D721Med (cell line): Measurements from ENCODE around the gene CTNNA3.

Experiments
- DNase-seq: peaks from one replicate; pipeline ENCODE4 v3.0.0; 2011; ENCODE audit warnings: low spot score; ENCODE audit not compliant: insufficient read length
- FAIRE-seq: peaks from 2 replicates; lab custom pipeline; 2011; peaks lifted over from hg19 to GRCh38; lab: Jason Lieb, UNC
- TF ChIP-seq, protein P1 (sequence below): IDR thresholded peaks from 2 replicates; pipeline ENCODE4 v1.5.1; 2012; ENCODE audit warnings: mild to moderate bottlenecking, control low read depth; ENCODE audit not compliant: insufficient read depth; ENCODE audit errors: missing control alignments

The CTNNA3 gene

GRCh38 chr10:66222462-66223046 lies 1473.4 kb downstream of the CTNNA3 start:
- FAIRE-seq, result no peak
- no peak for DNase-seq
- TF ChIP-seq, protein P1, sequence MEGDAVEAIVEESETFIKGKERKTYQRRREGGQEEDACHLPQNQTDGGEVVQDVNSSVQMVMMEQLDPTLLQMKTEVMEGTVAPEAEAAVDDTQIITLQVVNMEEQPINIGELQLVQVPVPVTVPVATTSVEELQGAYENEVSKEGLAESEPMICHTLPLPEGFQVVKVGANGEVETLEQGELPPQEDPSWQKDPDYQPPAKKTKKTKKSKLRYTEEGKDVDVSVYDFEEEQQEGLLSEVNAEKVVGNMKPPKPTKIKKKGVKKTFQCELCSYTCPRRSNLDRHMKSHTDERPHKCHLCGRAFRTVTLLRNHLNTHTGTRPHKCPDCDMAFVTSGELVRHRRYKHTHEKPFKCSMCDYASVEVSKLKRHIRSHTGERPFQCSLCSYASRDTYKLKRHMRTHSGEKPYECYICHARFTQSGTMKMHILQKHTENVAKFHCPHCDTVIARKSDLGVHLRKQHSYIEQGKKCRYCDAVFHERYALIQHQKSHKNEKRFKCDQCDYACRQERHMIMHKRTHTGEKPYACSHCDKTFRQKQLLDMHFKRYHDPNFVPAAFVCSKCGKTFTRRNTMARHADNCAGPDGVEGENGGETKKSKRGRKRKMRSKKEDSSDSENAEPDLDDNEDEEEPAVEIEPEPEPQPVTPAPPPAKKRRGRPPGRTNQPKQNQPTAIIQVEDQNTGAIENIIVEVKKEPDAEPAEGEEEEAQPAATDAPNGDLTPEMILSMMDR, result no peak

DNA sequence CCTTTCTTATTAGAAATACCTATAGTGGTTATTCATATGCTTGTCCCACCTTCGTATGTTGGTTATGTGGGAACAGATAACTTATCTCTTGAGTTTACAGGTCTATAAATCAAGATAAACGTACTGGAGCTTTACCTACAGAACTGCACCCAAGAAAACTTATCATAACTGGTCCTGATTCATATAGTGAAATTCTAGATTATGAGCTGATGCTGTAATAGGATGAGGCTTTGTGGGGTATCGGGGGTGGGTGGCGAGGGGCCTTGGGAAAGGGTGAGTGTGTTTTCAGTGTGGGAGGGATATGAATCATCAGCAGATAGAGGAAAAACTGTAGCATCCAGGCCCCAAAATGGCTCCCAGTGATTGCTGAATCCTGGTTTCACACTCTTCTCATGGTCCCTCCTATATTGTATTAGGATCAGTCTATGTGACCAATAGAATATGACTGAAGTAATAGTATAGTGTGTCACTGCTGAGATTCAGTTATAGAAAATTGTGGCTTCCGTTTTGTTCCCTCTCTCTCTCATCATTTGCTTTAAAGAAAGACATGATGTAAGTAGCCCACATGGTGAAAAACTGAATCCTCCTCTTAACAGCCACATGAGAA lies 1476.9 kb downstream of the CTNNA3 start:
- TF ChIP-seq, protein P1, result no peak
- DNase-seq, result no peak
- FAIRE-seq, result no peak

GRCh38 chr10:66218289-66218688 lies 1477.7 kb downstream of the CTNNA3 start:
- FAIRE-seq, result no peak
- TF ChIP-seq, protein P1, result no peak
- no peak for DNase-seq

DNA sequence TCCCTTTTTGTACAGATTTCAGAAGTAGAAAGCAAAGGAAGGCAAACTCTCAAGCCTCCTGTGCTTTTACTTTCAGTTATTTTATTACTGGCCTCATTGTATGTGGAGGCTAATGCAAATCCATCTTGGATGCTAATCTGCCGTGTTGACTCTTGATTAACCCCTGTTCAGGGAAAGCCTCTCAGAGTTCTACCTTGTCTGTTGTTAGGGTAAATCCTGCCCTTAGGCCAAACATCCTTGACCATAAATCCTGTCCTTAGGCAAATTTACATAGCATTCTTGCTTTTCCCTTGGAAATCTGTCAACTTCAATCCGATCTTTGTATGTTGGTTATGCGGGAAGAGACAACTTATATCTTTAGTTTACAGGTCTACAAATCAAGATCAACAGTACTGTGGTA lies 1480.1 kb downstream of the CTNNA3 start:
- TF ChIP-seq, protein P1, result no peak
- DNase-seq, result no peak
- FAIRE-seq, result no peak

DNA sequence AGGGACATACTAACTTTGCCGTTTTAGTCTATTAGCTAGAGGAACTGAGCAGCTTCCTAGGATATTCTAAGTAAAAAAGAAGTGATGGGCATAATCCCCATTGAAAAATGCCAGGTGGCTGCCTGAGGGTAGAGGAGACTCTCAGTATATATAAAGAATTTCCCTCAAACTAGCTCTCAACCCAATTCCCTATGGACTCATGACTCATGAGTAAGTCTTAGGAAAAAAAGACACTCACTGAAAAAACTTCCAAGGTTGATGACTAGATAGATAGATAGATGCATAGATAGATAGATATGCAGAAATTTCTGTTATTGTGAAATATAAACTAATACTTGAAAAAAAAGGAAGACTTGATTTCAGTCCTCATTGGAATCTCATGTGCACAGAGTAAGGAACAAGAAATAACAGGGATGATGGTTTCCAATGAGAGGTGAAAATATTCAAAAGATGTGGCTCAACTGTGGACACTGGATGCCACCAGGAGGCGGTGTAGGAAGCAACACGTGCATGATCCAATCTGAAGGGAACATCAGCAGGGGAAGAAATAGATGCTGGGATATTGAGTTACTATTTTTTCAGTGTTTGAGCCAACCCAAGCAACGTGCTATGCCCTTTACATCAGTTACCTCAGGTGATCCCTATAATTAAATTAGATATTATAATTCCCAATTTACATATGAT lies 1481.1 kb downstream of the CTNNA3 start:
- TF ChIP-seq, protein P1, result peak; percentile 28
- FAIRE-seq, result no peak
- no peak for DNase-seq

DNA sequence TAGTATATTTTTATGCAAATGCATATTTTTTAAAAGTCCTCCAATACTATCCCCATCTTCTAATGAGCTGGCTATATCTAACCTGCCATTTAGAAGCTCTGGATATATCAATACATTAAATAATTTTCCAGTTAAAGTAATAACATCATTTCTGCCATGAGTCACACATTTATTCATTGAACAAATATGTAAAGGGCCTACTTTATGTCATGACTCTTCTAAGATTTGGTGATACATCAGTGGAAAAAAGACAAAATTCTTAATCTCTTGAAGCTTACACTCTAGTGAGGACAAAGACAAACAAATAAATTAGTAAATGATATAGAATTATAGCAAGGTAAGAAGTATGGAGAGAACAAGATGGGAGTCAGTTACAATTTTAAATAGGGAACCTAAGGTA lies 1487.0 kb downstream of the CTNNA3 start:
- FAIRE-seq (no peak), DNase-seq (no peak)
- TF ChIP-seq, protein P1, result no peak

DNA sequence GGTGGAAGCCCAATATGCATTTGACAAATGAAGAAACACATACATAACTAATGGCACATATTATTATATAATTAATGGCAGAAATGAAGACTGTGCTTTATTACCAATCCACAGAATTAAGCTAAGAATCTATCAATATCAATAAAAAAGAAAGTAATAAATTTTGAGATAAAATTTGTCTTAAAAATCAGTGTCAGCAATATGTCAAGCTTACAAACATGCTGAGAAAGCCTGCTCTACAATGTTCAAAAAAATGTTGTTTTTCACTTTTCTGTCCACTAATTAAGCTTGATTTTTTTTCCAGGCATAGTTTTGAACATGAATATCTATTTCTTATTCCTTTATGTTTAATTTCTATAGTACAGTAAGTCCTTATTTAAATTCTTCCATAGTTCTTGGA lies 1491.2 kb downstream of the CTNNA3 start:
- no peak for FAIRE-seq
- TF ChIP-seq, protein P1, result no peak
- DNase-seq, result no peak
